Measurements from ENCODE around the gene PODN. TPM values are rescaled to one million over a fixed set of nuclear protein-coding genes. Genes with fewer than 3 reads are reported as not detected.
A peak's percentile ranks its signal among the peaks of the same experiment; 100 is the strongest.

PODN gene
- total RNA-seq (not detected), polyA plus RNA-seq (under 1 TPM in 1 of 3 donors, not detected in 2; 0.35 TPM), total RNA-seq (0 to 0.15 (median 0) reads per million in 6 experiments)

DNA sequence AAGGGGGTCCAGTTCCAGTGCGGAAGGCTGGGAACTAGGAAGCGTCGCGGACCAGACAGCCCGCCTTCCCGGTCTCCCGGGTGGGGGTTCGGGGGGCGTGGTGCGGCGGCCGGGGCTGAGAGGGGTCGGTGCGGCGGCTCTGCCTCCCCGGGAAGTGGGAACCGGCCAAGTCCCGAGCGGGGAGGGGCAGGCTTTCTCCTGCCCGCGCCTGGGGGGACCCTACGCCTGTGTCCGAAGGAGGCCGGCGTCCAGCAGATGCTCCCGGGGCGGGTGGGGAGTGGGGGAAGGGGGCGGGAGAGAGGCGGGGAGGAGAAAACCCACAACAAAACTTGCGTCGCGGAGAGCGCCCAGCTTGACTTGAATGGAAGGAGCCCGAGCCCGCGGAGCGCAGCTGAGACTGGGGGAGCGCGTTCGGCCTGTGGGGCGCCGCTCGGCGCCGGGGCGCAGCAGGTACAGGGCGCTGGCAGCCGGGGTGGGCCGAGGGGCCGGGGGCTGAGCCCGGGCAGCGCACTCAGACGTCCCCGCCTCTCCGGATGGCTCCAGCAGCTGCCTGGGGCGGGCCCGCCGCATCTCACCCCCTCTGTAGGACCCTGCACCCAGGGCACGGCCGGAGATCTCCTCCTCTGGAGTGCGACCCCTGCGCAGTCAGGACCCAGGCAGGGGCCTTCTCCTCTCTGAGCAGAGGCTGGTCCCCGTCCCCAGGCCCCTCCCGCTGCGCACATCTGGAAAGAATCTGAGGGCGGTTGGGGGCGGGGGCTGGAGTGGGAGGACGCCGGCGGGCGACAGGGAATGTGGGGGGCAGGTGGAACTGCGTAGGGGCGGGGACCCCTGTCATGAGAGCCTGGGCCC lies at the start of gene PODN:
Gene PODN, plus strand, starts transcription at position 355 of the 849 bp plus-strand sequence. CDS start 7,643 bp downstream, outside the sequence.
- peaks cover 8 to 20% (median 13%) of the 10 kb centered on the region in 4 donors for H3K4me1 Mint-ChIP-seq
- peak within 1 kb of the TSS; percentile 45 to 82 (median 68) for H3K4me3 Mint-ChIP-seq
- peak in 2 of 10 donors; percentile 7 to 19 for DNase-seq
- H3K9me3 Mint-ChIP-seq: peaks cover 0 to 3% (median 0%) of the 10 kb centered on the region in 9 donors
- POLR2A ChIA-PET: no interaction called here
- peak; percentile 60 to 71 for ATAC-seq
- no peak within 1 kb of the TSS for H3K27ac Mint-ChIP-seq
- peaks cover 22 to 62% (median 27%) of the 10 kb centered on the region in 5 donors for H3K27me3 Mint-ChIP-seq
- peaks cover 0 to 2% (median 0%) of the 10 kb centered on the region in 3 donors for H3K36me3 Mint-ChIP-seq

DNA sequence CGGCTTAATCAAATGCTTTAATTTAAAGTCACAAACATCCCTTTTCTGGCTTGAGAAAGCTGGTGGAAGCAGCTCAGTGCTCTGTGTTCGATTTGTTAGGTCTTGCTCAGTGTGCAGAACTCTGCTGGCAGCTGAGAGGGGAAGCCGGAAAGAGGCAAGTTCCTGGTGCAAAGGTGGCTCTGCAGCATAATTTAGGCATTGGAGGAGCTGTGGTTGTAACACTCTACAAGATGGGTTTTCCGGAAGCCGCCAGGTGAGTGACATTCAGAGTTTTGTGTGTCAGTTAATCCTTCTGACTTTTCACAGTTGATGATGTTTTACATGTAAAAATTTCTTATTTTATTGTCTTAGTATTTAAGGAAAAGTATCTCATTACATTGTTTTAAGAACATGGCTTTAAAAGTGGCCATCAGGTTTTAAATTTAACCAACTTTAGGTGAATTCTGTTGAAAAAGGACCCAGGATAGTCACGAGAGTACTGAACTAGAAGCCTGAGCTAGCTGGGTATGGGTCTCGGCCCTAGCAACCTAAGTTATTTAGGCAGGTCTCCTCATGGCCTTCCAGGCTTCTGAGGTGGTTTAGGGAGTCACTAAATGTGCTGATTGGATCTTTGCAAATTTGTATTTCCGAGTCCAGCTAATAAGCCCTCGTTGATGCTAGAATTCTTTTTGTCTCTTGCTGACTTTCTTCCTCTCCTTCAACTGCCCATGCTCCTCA lies 47.1 kb upstream of the PODN start:
- peak; percentile 39 to 91 (median 76) for DNase-seq
- POLR2A ChIA-PET: interaction anchor here (0.9 to 1.4 kb wide), 6 partner anchors 7 to 312 kb away, joined by 3 to 5 read pairs (median 3); partner anchors contain the start of genes ECHDC2 and SCP2
- Mint-ChIP-seq H3K4me3 (peak overlapping the region; percentile 85 to 94 (median 88)), H3K27ac (peak overlapping the region; percentile 59 to 92 (median 88)), H3K4me1 (peaks cover 16 to 41% (median 33%) of the 10 kb centered on the region in 4 donors), H3K9me3 (no peaks in the 10 kb centered on the region), H3K36me3 (peaks cover 0 to 28% (median 4%) of the 10 kb centered on the region in 3 donors), H3K27me3 (no peaks in the 10 kb centered on the region)
- ATAC-seq: peak; percentile 100

GRCh38 chr1:53015508-53015860 lies 46.5 kb upstream of the PODN start:
- Mint-ChIP-seq H3K36me3 (peaks cover 0 to 28% (median 4%) of the 10 kb centered on the region in 3 donors), H3K4me1 (peaks cover 16 to 41% (median 34%) of the 10 kb centered on the region in 4 donors), H3K4me3 (peak overlapping the region; percentile 85 to 94 (median 88)), H3K9me3 (no peaks in the 10 kb centered on the region), H3K27ac (peak overlapping the region; percentile 59 to 92 (median 86)), H3K27me3 (no peaks in the 10 kb centered on the region)
- POLR2A ChIA-PET: interaction anchor here (1.3 kb wide), 1 partner anchor 312 kb away, joined by 3 read pairs; no protein-coding TSS in a partner anchor
- no peak for ATAC-seq
- DNase-seq: no peak

DNA sequence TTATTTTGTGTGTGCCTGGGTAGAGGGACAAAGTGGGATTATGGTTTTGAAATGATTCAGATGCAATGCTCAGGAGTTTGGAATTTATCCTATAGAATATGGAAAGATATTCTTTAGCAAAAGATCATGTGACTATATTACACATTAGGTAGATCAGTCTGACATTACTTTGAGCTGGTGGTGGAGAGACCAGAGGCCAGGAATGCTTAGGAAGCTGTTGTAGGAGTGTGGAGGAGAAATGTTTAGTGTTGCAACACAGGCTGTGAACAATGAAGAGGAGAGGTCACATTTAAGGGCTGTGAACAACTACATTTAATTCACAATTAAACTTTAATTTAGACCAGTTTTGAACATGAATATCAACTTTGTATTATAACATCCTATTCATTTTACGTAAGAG lies 45.3 kb upstream of the PODN start:
- Mint-ChIP-seq H3K27me3 (no peaks in the 10 kb centered on the region), H3K4me3 (peak overlapping the region in 8 of 10 donors; percentile 2 to 94 (median 56)), H3K4me1 (peaks cover 18 to 45% (median 38%) of the 10 kb centered on the region in 4 donors), H3K27ac (no peak overlapping the region), H3K9me3 (no peaks in the 10 kb centered on the region), H3K36me3 (peaks cover 0 to 32% (median 4%) of the 10 kb centered on the region in 3 donors)
- ATAC-seq (no peak), DNase-seq (no peak)
- POLR2A ChIA-PET: no interaction called here

DNA sequence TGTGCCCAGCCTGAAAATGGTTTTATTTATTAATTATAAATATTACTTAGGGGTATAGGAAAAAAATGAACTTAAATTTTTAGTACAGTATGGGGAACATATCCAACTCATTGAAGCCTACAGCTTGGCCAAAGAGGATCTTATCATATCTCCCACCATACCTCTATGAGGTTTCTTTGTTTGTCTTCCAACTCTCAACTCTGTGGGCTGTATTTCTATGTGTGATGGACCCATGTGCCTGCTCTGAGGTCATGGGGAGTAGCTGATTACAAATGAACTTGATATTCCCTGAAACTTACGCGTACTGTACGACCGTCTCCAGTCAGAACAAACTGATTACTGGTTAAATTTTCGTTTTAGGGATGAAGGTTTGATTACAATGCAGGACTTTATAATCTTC lies 41.4 kb upstream of the PODN start:
- peaks cover 16 to 40% (median 35%) of the 10 kb centered on the region in 4 donors for H3K4me1 Mint-ChIP-seq
- POLR2A ChIA-PET: no interaction called here
- no peak for DNase-seq
- H3K4me3 Mint-ChIP-seq: no peak overlapping the region
- no peaks in the 10 kb centered on the region for H3K27me3 Mint-ChIP-seq
- no peak overlapping the region for H3K27ac Mint-ChIP-seq
- no peaks in the 10 kb centered on the region for H3K9me3 Mint-ChIP-seq
- peaks cover 0 to 36% (median 7%) of the 10 kb centered on the region in 3 donors for H3K36me3 Mint-ChIP-seq
- no peak for ATAC-seq

DNA sequence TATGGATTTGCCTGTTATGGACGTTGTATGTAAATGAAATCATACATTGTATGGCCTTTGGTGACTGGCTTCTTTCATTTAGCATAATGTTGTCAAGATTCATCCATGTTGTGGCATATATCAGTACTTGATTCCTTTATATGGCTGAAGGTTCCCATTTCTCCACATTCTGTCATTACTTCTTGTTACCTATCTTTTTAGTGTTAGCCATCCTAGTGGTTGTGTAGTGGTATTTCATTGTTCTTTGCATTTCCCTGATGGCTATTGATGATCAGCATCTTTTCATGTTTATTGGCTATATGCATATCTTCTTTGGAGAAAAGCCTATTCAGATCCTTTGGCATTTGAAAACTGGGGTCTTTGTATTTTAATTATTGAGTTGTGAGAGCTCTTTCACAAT lies 39.8 kb upstream of the PODN start:
- DNase-seq: no peak
- H3K36me3 Mint-ChIP-seq: peaks cover 0 to 30% (median 7%) of the 10 kb centered on the region in 3 donors
- ATAC-seq: no peak
- H3K27me3 Mint-ChIP-seq: no peaks in the 10 kb centered on the region
- peak overlapping the region in 1 of 10 donors; percentile 21 for H3K27ac Mint-ChIP-seq
- no peaks in the 10 kb centered on the region for H3K9me3 Mint-ChIP-seq
- peaks cover 7 to 27% (median 21%) of the 10 kb centered on the region in 4 donors for H3K4me1 Mint-ChIP-seq
- POLR2A ChIA-PET: interaction anchor here (0.8 kb wide), 1 partner anchor 8 kb away, joined by 3 read pairs; no protein-coding TSS in a partner anchor
- H3K4me3 Mint-ChIP-seq: no peak overlapping the region

- H3K9me3 Mint-ChIP-seq: no peaks in the 10 kb centered on the region
- no peak overlapping the region for H3K4me3 Mint-ChIP-seq
- H3K27me3 Mint-ChIP-seq: no peaks in the 10 kb centered on the region
- no peak overlapping the region for H3K27ac Mint-ChIP-seq
- no peak for DNase-seq
- ATAC-seq: no peak
- H3K36me3 Mint-ChIP-seq: peaks cover 0 to 28% (median 7%) of the 10 kb centered on the region in 3 donors
- peaks cover 7 to 22% (median 17%) of the 10 kb centered on the region in 4 donors for H3K4me1 Mint-ChIP-seq
- POLR2A ChIA-PET: no interaction called here
These were observed 38.5 kb upstream of the PODN start for GRCh38 chr1:53023546-53023945.

GRCh38 chr1:53024117-53024516 lies 37.9 kb upstream of the PODN start:
- POLR2A ChIA-PET: no interaction called here
- Mint-ChIP-seq H3K9me3 (no peaks in the 10 kb centered on the region), H3K4me3 (no peak overlapping the region), H3K27ac (no peak overlapping the region), H3K36me3 (peaks cover 0 to 30% (median 3%) of the 10 kb centered on the region in 3 donors), H3K27me3 (no peaks in the 10 kb centered on the region), H3K4me1 (peaks cover 7 to 18% (median 16%) of the 10 kb centered on the region in 4 donors)
- ATAC-seq (no peak), DNase-seq (peak in 1 of 10 donors; percentile 5)

- no peak overlapping the region for H3K27ac Mint-ChIP-seq
- no peaks in the 10 kb centered on the region for H3K27me3 Mint-ChIP-seq
- ATAC-seq (no peak), DNase-seq (no peak)
- POLR2A ChIA-PET: no interaction called here
- H3K4me1 Mint-ChIP-seq: peaks cover 7 to 16% (median 12%) of the 10 kb centered on the region in 4 donors
- H3K4me3 Mint-ChIP-seq: no peak overlapping the region
- no peaks in the 10 kb centered on the region for H3K9me3 Mint-ChIP-seq
- H3K36me3 Mint-ChIP-seq: peaks cover 0 to 36% (median 7%) of the 10 kb centered on the region in 3 donors
These were observed 36.8 kb upstream of the PODN start for GRCh38 chr1:53025034-53025768.

- no peak for ATAC-seq
- H3K27me3 Mint-ChIP-seq: no peaks in the 10 kb centered on the region
- DNase-seq: no peak
- POLR2A ChIA-PET: no interaction called here
- H3K27ac Mint-ChIP-seq: no peak overlapping the region
- H3K4me1 Mint-ChIP-seq: peaks cover 5 to 13% (median 10%) of the 10 kb centered on the region in 4 donors
- H3K36me3 Mint-ChIP-seq: peaks cover 0 to 38% (median 7%) of the 10 kb centered on the region in 3 donors
- no peaks in the 10 kb centered on the region for H3K9me3 Mint-ChIP-seq
- no peak overlapping the region for H3K4me3 Mint-ChIP-seq
These were observed 36.3 kb upstream of the PODN start for GRCh38 chr1:53025769-53026112.

DNA sequence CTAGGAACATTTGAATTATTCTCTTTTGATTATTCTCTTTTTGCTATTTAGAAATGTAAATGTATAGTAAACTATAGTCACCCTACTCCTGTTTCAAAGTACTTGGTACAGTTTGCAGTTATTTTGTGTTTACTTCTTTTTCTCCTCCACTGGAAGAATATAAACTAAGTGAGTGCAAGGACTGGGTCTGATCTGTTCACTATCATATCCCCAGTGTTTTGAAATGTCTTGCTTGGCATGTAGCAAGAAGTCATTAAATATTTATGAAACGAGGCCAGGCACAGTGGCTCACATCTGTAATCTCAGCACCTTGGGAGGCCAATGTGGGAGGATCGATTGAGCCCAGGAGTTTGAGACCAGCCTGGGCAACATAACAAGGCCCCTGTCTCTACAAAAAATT lies 35.8 kb upstream of the PODN start:
- no peaks in the 10 kb centered on the region for H3K27me3 Mint-ChIP-seq
- H3K9me3 Mint-ChIP-seq: no peaks in the 10 kb centered on the region
- ATAC-seq (no peak), DNase-seq (no peak)
- POLR2A ChIA-PET: no interaction called here
- H3K27ac Mint-ChIP-seq: no peak overlapping the region
- no peak overlapping the region for H3K4me3 Mint-ChIP-seq
- H3K4me1 Mint-ChIP-seq: peaks cover 6 to 13% (median 9%) of the 10 kb centered on the region in 4 donors
- peaks cover 0 to 38% (median 11%) of the 10 kb centered on the region in 3 donors for H3K36me3 Mint-ChIP-seq

GRCh38 chr1:53031732-53032131 lies 30.3 kb upstream of the PODN start:
- POLR2A ChIA-PET: no interaction called here
- Mint-ChIP-seq H3K27me3 (no peaks in the 10 kb centered on the region), H3K4me3 (no peak overlapping the region), H3K36me3 (peaks cover 0 to 63% (median 23%) of the 10 kb centered on the region in 3 donors), H3K9me3 (no peaks in the 10 kb centered on the region), H3K27ac (peak overlapping the region in 1 of 10 donors; percentile 14), H3K4me1 (peaks cover 4 to 13% (median 9%) of the 10 kb centered on the region in 4 donors)
- no peak for DNase-seq
- ATAC-seq: no peak
